BE2C (cell line): ENCODE measurements around the gene RHEX.

Experiments
- DNase-seq: peaks from one replicate; pipeline ENCODE4 v3.0.0-alpha.2; 2020
- H3K27me3 ChIP-seq: fragments of 250-450 bp; sonication (Bioruptor Pico); 2 replicates; pipeline ENCODE4 v1.5.1; 2020; ENCODE audit warnings: mild to moderate bottlenecking
- H3K36me3 ChIP-seq: fragments of 250-450 bp; sonication (Bioruptor Pico); 2 replicates; pipeline ENCODE4 v1.5.1; 2020; ENCODE audit warnings: mild to moderate bottlenecking
- H3K4me1 ChIP-seq: fragments of 250-450 bp; sonication (Bioruptor Pico); 2 replicates; pipeline ENCODE4 v1.5.1; 2020
- H3K4me3 ChIP-seq: 2 replicates; pipeline ENCODE4 v1.5.1; 2011; ENCODE audit warnings: low read depth, low read length
- H3K9me3 ChIP-seq: fragments of 250-450 bp; sonication (Bioruptor Pico); 2 replicates; pipeline ENCODE4 v1.5.1; 2020
- TF ChIP-seq, protein P1 (sequence below): IDR thresholded peaks from 2 replicates; pipeline ENCODE4 v1.5.1; 2012; ENCODE audit warnings: mild to moderate bottlenecking, low read depth, low read length

RHEX gene

DNA sequence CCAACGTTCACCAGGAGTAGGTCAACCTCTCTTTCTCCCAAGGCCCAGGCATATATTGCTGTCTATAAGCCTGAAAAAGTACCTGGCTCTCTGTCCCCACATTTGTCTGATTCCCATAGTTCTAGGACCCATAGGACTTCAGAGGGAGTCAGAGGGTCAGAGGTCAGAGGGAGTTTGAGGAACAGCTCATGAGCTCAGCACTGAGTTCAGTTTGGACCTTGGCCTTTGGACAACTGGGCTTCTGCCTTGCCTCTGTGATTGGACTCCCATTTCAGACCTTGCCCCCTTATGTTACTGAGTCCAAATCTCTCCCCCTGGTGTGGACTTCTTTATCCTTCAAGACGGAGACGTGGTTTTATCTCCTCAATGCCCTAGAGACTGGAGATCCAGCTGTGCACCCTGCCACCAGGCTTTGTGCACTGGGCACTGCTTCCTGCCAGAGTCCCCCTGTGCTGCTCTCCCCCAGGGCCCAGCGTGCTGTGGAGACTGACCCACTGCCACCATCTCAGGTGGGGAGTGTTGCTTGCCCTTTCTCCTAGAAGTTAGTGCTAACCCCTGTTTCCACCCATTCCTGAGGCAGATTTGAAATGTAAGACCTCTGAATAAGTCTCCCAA lies 32.5 kb upstream of the RHEX start:
- Histone ChIP-seq H3K4me3 (no peak overlapping the region), H3K36me3 (no peaks in the 10 kb centered on the region), H3K4me1 (no peaks in the 10 kb centered on the region), H3K27me3 (peaks cover 9% of the 10 kb centered on the region; the same call in 1 of the 2 replicates), H3K9me3 (no peaks in the 10 kb centered on the region)
- DNase-seq: no peak
- TF ChIP-seq, protein P1, sequence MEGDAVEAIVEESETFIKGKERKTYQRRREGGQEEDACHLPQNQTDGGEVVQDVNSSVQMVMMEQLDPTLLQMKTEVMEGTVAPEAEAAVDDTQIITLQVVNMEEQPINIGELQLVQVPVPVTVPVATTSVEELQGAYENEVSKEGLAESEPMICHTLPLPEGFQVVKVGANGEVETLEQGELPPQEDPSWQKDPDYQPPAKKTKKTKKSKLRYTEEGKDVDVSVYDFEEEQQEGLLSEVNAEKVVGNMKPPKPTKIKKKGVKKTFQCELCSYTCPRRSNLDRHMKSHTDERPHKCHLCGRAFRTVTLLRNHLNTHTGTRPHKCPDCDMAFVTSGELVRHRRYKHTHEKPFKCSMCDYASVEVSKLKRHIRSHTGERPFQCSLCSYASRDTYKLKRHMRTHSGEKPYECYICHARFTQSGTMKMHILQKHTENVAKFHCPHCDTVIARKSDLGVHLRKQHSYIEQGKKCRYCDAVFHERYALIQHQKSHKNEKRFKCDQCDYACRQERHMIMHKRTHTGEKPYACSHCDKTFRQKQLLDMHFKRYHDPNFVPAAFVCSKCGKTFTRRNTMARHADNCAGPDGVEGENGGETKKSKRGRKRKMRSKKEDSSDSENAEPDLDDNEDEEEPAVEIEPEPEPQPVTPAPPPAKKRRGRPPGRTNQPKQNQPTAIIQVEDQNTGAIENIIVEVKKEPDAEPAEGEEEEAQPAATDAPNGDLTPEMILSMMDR: no peak

DNA sequence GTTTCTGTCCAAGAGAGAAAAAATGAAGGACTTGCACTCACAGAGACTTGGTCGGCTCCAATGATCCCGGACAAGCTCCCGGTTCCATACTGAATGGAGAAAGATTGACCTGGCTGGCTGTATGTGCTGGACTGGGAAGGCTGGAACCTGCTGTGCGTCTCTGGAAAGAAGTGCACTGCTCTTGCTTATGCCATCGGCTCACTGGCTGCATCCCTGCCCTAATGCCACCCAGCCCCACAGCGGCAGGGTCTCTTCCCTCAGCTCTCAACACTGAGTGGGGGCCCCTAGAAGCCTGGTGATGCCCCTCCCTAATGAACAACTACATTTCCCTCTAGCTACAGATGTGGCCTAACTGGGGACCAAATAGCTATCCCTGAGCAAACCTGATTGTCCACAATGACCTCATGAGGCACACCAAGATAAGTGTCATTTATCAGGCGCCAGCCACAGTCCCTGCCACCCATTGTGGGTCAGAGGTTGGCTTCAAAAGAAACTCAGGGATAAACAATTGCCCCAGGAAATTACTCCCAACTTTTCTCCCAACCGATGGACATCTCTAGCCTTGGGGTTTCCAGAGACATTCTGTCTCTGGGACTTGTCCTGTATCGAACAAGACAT lies 31.9 kb upstream of the RHEX start:
- H3K4me1 ChIP-seq: no peaks in the 10 kb centered on the region
- peaks cover 9% of the 10 kb centered on the region; the same call in 1 of the 2 replicates for H3K27me3 ChIP-seq
- TF ChIP-seq, protein P1: no peak
- H3K9me3 ChIP-seq: no peaks in the 10 kb centered on the region
- no peaks in the 10 kb centered on the region for H3K36me3 ChIP-seq
- H3K4me3 ChIP-seq: no peak overlapping the region
- no peak for DNase-seq

GRCh38 chr1:206021626-206022365 lies 31.2 kb upstream of the RHEX start:
- DNase-seq: no peak
- Histone ChIP-seq H3K36me3 (no peaks in the 10 kb centered on the region), H3K4me3 (no peak overlapping the region)

DNA sequence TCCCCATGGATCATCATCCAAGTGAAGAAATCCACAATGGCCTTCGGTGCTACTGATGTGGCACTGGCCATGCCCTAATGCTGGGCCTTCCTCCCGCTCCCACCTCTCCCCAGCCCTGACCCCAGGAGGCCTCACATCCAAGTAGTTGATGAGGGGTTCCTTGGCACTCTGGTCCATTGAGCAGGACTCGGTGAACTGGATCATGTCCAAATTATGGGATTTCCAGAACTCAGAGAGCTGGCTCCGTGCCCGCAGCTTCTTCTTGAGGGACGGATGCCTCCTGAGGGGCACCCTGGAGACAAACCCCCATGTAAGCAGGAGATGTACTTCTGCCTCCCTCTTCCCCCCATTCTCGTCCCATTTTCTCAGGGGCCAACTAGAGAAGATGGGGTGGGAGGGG lies 30.2 kb upstream of the RHEX start:
- H3K4me3 ChIP-seq: no peak overlapping the region
- no peaks in the 10 kb centered on the region for H3K9me3 ChIP-seq
- no peaks in the 10 kb centered on the region for H3K36me3 ChIP-seq
- TF ChIP-seq, protein P1: no peak
- no peaks in the 10 kb centered on the region for H3K4me1 ChIP-seq
- DNase-seq: no peak
- peaks cover 15% of the 10 kb centered on the region for H3K27me3 ChIP-seq

More at GRCh38 chr1:206021626-206022365, 31.2 kb upstream of the RHEX start:
- H3K9me3 ChIP-seq: no peaks in the 10 kb centered on the region
- H3K27me3 ChIP-seq: peaks cover 9% of the 10 kb centered on the region; the same call in 1 of the 2 replicates
- TF ChIP-seq, protein P1: no peak
- H3K4me1 ChIP-seq: no peaks in the 10 kb centered on the region

DNA sequence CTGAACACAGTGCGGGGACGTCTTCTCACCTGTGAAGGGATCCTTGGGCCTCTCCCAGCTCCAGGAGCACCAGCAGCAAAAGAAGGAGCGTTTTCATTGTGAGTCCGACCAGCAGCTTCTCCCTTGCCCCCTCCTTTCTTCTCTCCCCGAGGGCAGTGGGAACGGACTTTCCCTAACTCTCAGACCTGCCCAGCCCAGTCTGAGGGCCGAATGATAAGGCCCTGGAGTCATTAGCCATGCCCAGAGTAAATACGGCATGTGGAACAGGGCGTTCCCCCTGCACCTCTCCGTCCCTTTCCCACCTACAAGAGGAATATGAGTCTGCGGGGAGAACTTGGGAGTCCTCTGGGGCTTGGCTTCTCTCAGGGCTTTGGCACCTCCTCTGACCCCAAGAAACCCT lies 29.3 kb upstream of the RHEX start, which contains the start of gene CTSE:
Gene CTSE (minus strand): TSS at position 201 of the 400 bp plus-strand sequence. CDS start 104 bp downstream, at position 97.
- Histone ChIP-seq H3K36me3 (no peaks in the 10 kb centered on the region), H3K27me3 (peaks cover 22% of the 10 kb centered on the region)

More for the DNA sequence above, 29.3 kb upstream of the RHEX start, which contains the start of gene CTSE:
- no peak for DNase-seq
- TF ChIP-seq, protein P1: no peak
- H3K4me3 ChIP-seq: no peak within 1 kb of the TSS
- H3K4me1 ChIP-seq: no peaks in the 10 kb centered on the region
- H3K9me3 ChIP-seq: no peaks in the 10 kb centered on the region
